HAP-1 (cell line): ENCODE measurements around the gene HERC5.
"Not testable (repeated sequence)": the region's sequence is repeated elsewhere in the genome, so short reads cannot be mapped to it uniquely, and the experiment has no call there.

Experiments used
- DNase-seq, 2 experiments: peaks; one replicate each; pipeline ENCODE4 v3.0.0-alpha.2; 2016 to 2020; ENCODE audit warnings: low spot score in 2 of 2
- H3K27me3 ChIP-seq: fragments of 250-450 bp; sonication (Bioruptor Pico); 2 replicates; pipeline ENCODE4 v1.5.1; 2020; ENCODE audit warnings: low read depth, mild to moderate bottlenecking, moderate library complexity
- H3K36me3 ChIP-seq: fragments of 250-450 bp; sonication (Bioruptor Pico); replicated peaks from 2 replicates; pipeline ENCODE4 v1.5.1; 2020; ENCODE audit warnings: mild to moderate bottlenecking
- H3K4me1 ChIP-seq: fragments of 250-450 bp; sonication (Bioruptor Pico); 2 replicates; pipeline ENCODE4 v1.5.1; 2020; ENCODE audit warnings: mild to moderate bottlenecking
- H3K4me3 ChIP-seq: fragments of 250-450 bp; sonication (Bioruptor Pico); 2 replicates; pipeline ENCODE4 v1.5.1; 2020; ENCODE audit warnings: mild to moderate bottlenecking, moderate library complexity
- H3K9me3 ChIP-seq: fragments of 250-450 bp; sonication (Bioruptor Pico); 2 replicates; pipeline ENCODE4 v1.5.1; 2020; ENCODE audit warnings: mild to moderate bottlenecking, moderate library complexity
- in situ Hi-C: fragments of 300-500 bp; cut with MboI; formaldehyde crosslinking; loops from 3 replicates; pipeline ENCODE4 v1.14.3; 2020; ENCODE audit warnings: low sequenced_read_pairs, inconsistent platforms, mixed read lengths

The HERC5 gene

GRCh38 chr4:88439161-88439760 lies 17.7 kb upstream of the HERC5 start:
- in situ Hi-C loops: no loop called here
- Histone ChIP-seq H3K36me3 (peaks cover 6% of the 10 kb centered on the region; the same call in 1 of the 2 replicates), H3K27me3 (no peaks in the 10 kb centered on the region), H3K9me3 (peaks cover 4% of the 10 kb centered on the region), H3K4me3 (no peak overlapping the region), H3K4me1 (peaks cover 28% of the 10 kb centered on the region)
- DNase-seq: peak; percentile 81 to 96

GRCh38 chr4:88440146-88440545 lies 16.8 kb upstream of the HERC5 start:
- Histone ChIP-seq H3K27me3 (no peaks in the 10 kb centered on the region), H3K36me3 (peaks cover 6% of the 10 kb centered on the region; the same call in 1 of the 2 replicates), H3K9me3 (peaks cover 4% of the 10 kb centered on the region), H3K4me3 (no peak overlapping the region), H3K4me1 (peaks cover 28% of the 10 kb centered on the region)
- in situ Hi-C loops: no loop called here
- peak; percentile 56 to 57 for DNase-seq

GRCh38 chr4:88441696-88442095 lies 15.2 kb upstream of the HERC5 start:
- peaks cover 6% of the 10 kb centered on the region; the same call in 1 of the 2 replicates for H3K36me3 ChIP-seq
- peaks cover 28% of the 10 kb centered on the region for H3K4me1 ChIP-seq
- in situ Hi-C loops: no loop called here
- DNase-seq: no peak
- no peak overlapping the region for H3K4me3 ChIP-seq
- H3K9me3 ChIP-seq: peaks cover 4% of the 10 kb centered on the region
- no peaks in the 10 kb centered on the region for H3K27me3 ChIP-seq

- no peak overlapping the region for H3K4me3 ChIP-seq
- peaks cover 4% of the 10 kb centered on the region for H3K9me3 ChIP-seq
- peaks cover 6% of the 10 kb centered on the region; the same call in 1 of the 2 replicates for H3K36me3 ChIP-seq
- in situ Hi-C loops: no loop called here
- no peaks in the 10 kb centered on the region for H3K27me3 ChIP-seq
- DNase-seq: no peak
- H3K4me1 ChIP-seq: peaks cover 28% of the 10 kb centered on the region
These were observed 14.2 kb upstream of the HERC5 start for GRCh38 chr4:88442689-88443191.

- no peak for DNase-seq
- H3K9me3 ChIP-seq: peaks cover 4% of the 10 kb centered on the region
- H3K4me3 ChIP-seq: no peak overlapping the region
- in situ Hi-C loops: no loop called here
- peaks cover 30% of the 10 kb centered on the region for H3K4me1 ChIP-seq
- H3K27me3 ChIP-seq: no peaks in the 10 kb centered on the region
- H3K36me3 ChIP-seq: peaks cover 6% of the 10 kb centered on the region; the same call in 1 of the 2 replicates
These were observed 13.4 kb upstream of the HERC5 start for GRCh38 chr4:88443486-88443885.

- peaks cover 6% of the 10 kb centered on the region; the same call in 1 of the 2 replicates for H3K36me3 ChIP-seq
- DNase-seq: no peak
- H3K4me3 ChIP-seq: no peak overlapping the region
- no peaks in the 10 kb centered on the region for H3K27me3 ChIP-seq
- peaks cover 4% of the 10 kb centered on the region for H3K9me3 ChIP-seq
- H3K4me1 ChIP-seq: peaks cover 28% of the 10 kb centered on the region
- in situ Hi-C loops: no loop called here
These were observed 11.7 kb upstream of the HERC5 start for GRCh38 chr4:88445252-88445651.

GRCh38 chr4:88446124-88446523 lies 10.8 kb upstream of the HERC5 start:
- in situ Hi-C loops: no loop called here
- Histone ChIP-seq H3K36me3 (peaks cover 6% of the 10 kb centered on the region; the same call in 1 of the 2 replicates), H3K9me3 (peaks cover 4% of the 10 kb centered on the region), H3K4me3 (no peak overlapping the region), H3K4me1 (peaks cover 23% of the 10 kb centered on the region), H3K27me3 (no peaks in the 10 kb centered on the region)
- no peak for DNase-seq

- Histone ChIP-seq H3K4me3 (no peak overlapping the region), H3K4me1 (peaks cover 23% of the 10 kb centered on the region), H3K36me3 (peaks cover 4% of the 10 kb centered on the region; the same call in 1 of the 2 replicates), H3K9me3 (peaks cover 4% of the 10 kb centered on the region), H3K27me3 (no peaks in the 10 kb centered on the region)
- no peak for DNase-seq
- in situ Hi-C loops: no loop called here
These were observed 9.4 kb upstream of the HERC5 start for GRCh38 chr4:88447371-88448095.

- DNase-seq: peak in 1 of 2 experiments; percentile 53
- H3K4me1 ChIP-seq: peaks cover 19% of the 10 kb centered on the region
- H3K36me3 ChIP-seq, H3K27me3 ChIP-seq, H3K9me3 ChIP-seq, in situ Hi-C loops, H3K4me3 ChIP-seq: not testable (repeated sequence)
These were observed 8.6 kb upstream of the HERC5 start for GRCh38 chr4:88448211-88448765.

- in situ Hi-C loops: no loop called here
- no peaks in the 10 kb centered on the region for H3K27me3 ChIP-seq
- no peaks in the 10 kb centered on the region for H3K9me3 ChIP-seq
- no peaks in the 10 kb centered on the region for H3K36me3 ChIP-seq
- no peak overlapping the region for H3K4me3 ChIP-seq
- H3K4me1 ChIP-seq: peaks cover 13% of the 10 kb centered on the region
- peak; percentile 44 to 88 for DNase-seq
These were observed 8.0 kb upstream of the HERC5 start for GRCh38 chr4:88448889-88449288.

- Histone ChIP-seq H3K4me3 (no peak overlapping the region), H3K9me3 (no peaks in the 10 kb centered on the region), H3K36me3 (no peaks in the 10 kb centered on the region), H3K4me1 (peaks cover 13% of the 10 kb centered on the region), H3K27me3 (no peaks in the 10 kb centered on the region)
- in situ Hi-C loops: no loop called here
- no peak for DNase-seq
These were observed 7.6 kb upstream of the HERC5 start for GRCh38 chr4:88449290-88449689.

GRCh38 chr4:88451205-88451604 lies 5.7 kb upstream of the HERC5 start:
- H3K4me1 ChIP-seq: peaks cover 18% of the 10 kb centered on the region

GRCh38 chr4:88452912-88453311 lies 4.0 kb upstream of the HERC5 start:
- Histone ChIP-seq H3K4me1 (peaks cover 23% of the 10 kb centered on the region), H3K36me3 (no peaks in the 10 kb centered on the region), H3K9me3 (no peaks in the 10 kb centered on the region), H3K4me3 (no peak overlapping the region), H3K27me3 (no peaks in the 10 kb centered on the region)
- in situ Hi-C loops: no loop called here
- DNase-seq: no peak

More at GRCh38 chr4:88451205-88451604, 5.7 kb upstream of the HERC5 start:
- DNase-seq: no peak
- Histone ChIP-seq H3K27me3 (no peaks in the 10 kb centered on the region), H3K9me3 (no peaks in the 10 kb centered on the region), H3K36me3 (no peaks in the 10 kb centered on the region), H3K4me3 (no peak overlapping the region)
- in situ Hi-C loops: no loop called here
